Activated CD4-positive, alpha-beta T cell treated with anti-CD3 and anti-CD28 coated beads, Interleukin-2, Interleukin-4, amounts not matched to agents 100 ng/mL and 50 ng/mL, durations not matched to agents 16 hours and 8 hours (primary cell): ENCODE results near the gene SMAD6.

Experiments
- DNase-seq: peaks from one replicate; pipeline ENCODE4 v3.0.0-alpha.2; 2020; ENCODE audit warnings: low spot score

Gene SMAD6

GRCh38 chr15:66798426-66799061 lies 96.5 kb downstream of the SMAD6 start:
- DNase-seq: no peak

GRCh38 chr15:66799242-66799641 lies 97.2 kb downstream of the SMAD6 start:
- DNase-seq: no peak

- no peak for DNase-seq
These were observed 98.7 kb downstream of the SMAD6 start for GRCh38 chr15:66800584-66801235.

- no peak for DNase-seq
These were observed 99.2 kb downstream of the SMAD6 start for GRCh38 chr15:66801266-66801665.

GRCh38 chr15:66802025-66803001 lies 100.3 kb downstream of the SMAD6 start:
- no peak for DNase-seq

- no peak for DNase-seq
These were observed 101.2 kb downstream of the SMAD6 start for GRCh38 chr15:66803182-66803729.

- no peak for DNase-seq
These were observed 101.7 kb downstream of the SMAD6 start for GRCh38 chr15:66803749-66804148.

- no peak for DNase-seq
These were observed 103.3 kb downstream of the SMAD6 start for GRCh38 chr15:66805202-66805885.

GRCh38 chr15:66808181-66808824 lies 106.3 kb downstream of the SMAD6 start:
- no peak for DNase-seq

- DNase-seq: no peak
These were observed 107.6 kb downstream of the SMAD6 start for GRCh38 chr15:66809664-66810063.

- no peak for DNase-seq
These were observed 113.3 kb downstream of the SMAD6 start for GRCh38 chr15:66815318-66815717.

- DNase-seq: no peak
These were observed 114.2 kb downstream of the SMAD6 start for GRCh38 chr15:66816201-66816600.

- DNase-seq: no peak
These were observed 117.0 kb downstream of the SMAD6 start for GRCh38 chr15:66819084-66819483.

GRCh38 chr15:66820481-66821176 lies 118.6 kb downstream of the SMAD6 start:
- DNase-seq: no peak

- no peak for DNase-seq
These were observed 119.3 kb downstream of the SMAD6 start for GRCh38 chr15:66821307-66821706.

- DNase-seq: no peak
These were observed 120.1 kb downstream of the SMAD6 start for GRCh38 chr15:66822114-66822513.

GRCh38 chr15:66822576-66822975 lies 120.5 kb downstream of the SMAD6 start:
- no peak for DNase-seq

- DNase-seq: no peak
These were observed 121.6 kb downstream of the SMAD6 start for GRCh38 chr15:66823601-66824000.

- DNase-seq: no peak
These were observed 122.4 kb downstream of the SMAD6 start for GRCh38 chr15:66824424-66824823.

- DNase-seq: no peak
These were observed 123.1 kb downstream of the SMAD6 start for GRCh38 chr15:66825139-66825538.

- no peak for DNase-seq
These were observed 123.7 kb downstream of the SMAD6 start for GRCh38 chr15:66825731-66826130.
